Effector memory CD4-positive, alpha-beta T cell (primary cell): ENCODE results near the gene VTI1B.
"Not testable (repeated sequence)": the region's sequence is repeated elsewhere in the genome, so short reads cannot be mapped to it uniquely, and the experiment has no call there.

Experiments used
- DNase-seq, 3 donors: peaks; one replicate each; pipeline ENCODE4 v3.0.0-alpha.2; 2020
- H3K27ac ChIP-seq: 2 replicates; pipeline ENCODE4 v1.7.0; 2013; ENCODE audit warnings: mild to moderate bottlenecking, low read length, moderate library complexity; ENCODE audit not compliant: insufficient read depth, poor library complexity, severe bottlenecking
- H3K27me3 ChIP-seq: replicated peaks from 2 replicates; pipeline ENCODE4 v1.7.0; 2013; ENCODE audit warnings: mild to moderate bottlenecking, low read length; ENCODE audit not compliant: insufficient read depth, control insufficient read depth, poor library complexity, severe bottlenecking
- H3K36me3 ChIP-seq: 2 replicates; pipeline ENCODE4 v1.7.0; 2013; ENCODE audit warnings: mild to moderate bottlenecking, low read length, moderate library complexity; ENCODE audit not compliant: control insufficient read depth, insufficient read depth
- H3K4me1 ChIP-seq: 2 replicates; pipeline ENCODE4 v1.7.0; 2013; ENCODE audit warnings: low read length, mild to moderate bottlenecking; ENCODE audit not compliant: control insufficient read depth, insufficient read depth, poor library complexity, severe bottlenecking
- H3K4me3 ChIP-seq: 2 replicates; pipeline ENCODE4 v1.7.0; 2013; ENCODE audit warnings: low read length, low read depth, mild to moderate bottlenecking; ENCODE audit not compliant: insufficient read depth, poor library complexity, severe bottlenecking
- H3K9me3 ChIP-seq: 2 replicates; pipeline ENCODE4 v1.7.0; 2013; ENCODE audit warnings: mild to moderate bottlenecking, low read length, moderate library complexity; ENCODE audit not compliant: control insufficient read depth

Gene VTI1B

DNA sequence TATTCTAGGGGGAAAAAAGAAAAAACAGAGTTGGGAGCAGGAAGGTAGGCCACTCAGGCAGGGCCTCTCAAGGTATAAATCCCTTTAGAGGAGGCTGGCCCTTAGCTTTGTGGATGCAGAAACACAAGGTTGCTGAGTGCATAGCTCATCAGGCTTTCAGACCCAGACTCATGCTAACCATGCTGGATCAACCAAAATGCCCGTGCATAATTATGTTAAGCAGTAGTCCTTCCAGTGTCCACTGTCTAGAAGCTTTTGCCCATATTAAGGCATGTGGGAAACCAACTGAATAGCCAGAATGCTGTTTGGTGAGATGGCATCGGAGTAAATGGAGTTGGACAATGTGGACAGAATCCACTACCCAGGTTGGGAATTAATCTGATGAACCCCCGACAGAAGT, 35.8 kb downstream of the VTI1B start:
- H3K4me3 ChIP-seq, result no peak overlapping the region
- H3K36me3 ChIP-seq, result no peaks in the 10 kb centered on the region
- H3K27me3 ChIP-seq, result no peaks in the 10 kb centered on the region
- DNase-seq, result no peak
- no peaks in the 10 kb centered on the region for H3K9me3 ChIP-seq
- H3K4me1 ChIP-seq, result no peaks in the 10 kb centered on the region
- H3K27ac ChIP-seq, result no peak overlapping the region

DNA sequence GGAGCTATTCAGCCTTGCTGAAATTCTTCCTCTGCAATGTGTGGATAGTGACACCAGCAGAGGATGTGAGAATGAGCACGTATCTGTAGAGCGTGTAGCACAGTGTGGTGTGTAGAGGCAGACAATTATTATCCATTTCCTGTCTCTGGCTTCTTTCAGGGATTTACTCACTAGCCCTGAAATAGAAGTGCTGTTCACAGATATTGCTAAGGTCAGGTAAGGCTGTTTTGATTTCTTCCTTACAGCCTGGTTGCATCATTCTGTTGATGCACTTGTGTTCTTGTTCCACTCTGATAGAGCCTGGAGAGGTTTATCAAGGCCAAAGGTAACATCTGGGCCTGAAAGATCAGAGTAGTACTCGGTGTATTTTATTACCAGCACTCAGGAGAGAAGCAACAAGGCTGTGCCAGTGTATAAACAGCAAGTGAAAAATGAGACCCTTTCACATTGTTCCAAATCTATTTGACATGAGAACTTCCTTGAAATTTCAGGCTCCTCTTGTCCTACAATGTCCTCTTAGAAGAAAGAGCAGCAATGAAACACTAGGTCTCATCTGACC, 38.0 kb downstream of the VTI1B start:
- Histone ChIP-seq H3K9me3 (no peaks in the 10 kb centered on the region), H3K4me1 (no peaks in the 10 kb centered on the region), H3K27me3 (no peaks in the 10 kb centered on the region), H3K27ac (no peak overlapping the region), H3K4me3 (no peak overlapping the region), H3K36me3 (no peaks in the 10 kb centered on the region)
- DNase-seq, result no peak

DNA sequence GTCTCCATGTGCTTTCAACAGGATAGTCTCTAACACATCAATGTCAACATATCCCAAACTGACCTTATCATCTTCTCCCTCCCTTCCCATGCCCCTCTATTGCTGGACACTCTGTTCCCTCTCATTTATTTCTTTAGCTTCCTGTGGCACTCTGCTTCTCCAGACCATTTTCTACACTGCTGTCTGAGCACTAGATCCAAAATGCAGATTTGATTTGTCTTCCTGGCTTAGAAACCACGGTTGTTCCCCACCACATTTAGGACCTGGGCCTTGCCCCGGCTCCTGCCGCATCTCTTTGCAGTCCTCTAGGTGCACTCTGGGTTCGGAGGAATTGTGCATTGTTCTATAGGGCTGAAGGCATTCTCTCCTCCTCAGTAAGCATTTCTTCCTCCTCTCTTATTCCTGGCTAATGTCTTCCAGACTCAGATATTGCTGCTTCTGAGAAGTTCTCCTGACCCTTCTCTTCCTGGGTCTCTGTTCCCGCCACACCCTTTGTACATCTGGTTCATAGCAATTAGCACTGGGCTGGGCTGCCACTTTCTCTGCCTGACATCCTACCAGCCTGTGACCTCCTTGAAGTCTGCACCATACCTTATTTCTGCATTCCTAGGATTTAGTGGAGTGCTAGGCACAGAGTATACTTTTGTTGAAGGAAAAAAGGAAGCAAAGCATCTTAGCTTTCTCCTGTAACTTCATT, 40.8 kb downstream of the VTI1B start:
- H3K9me3 ChIP-seq, result no peaks in the 10 kb centered on the region
- no peaks in the 10 kb centered on the region for H3K4me1 ChIP-seq
- no peaks in the 10 kb centered on the region for H3K27me3 ChIP-seq
- DNase-seq, result no peak
- H3K4me3 ChIP-seq, result no peak overlapping the region
- no peaks in the 10 kb centered on the region for H3K36me3 ChIP-seq
- H3K27ac ChIP-seq, result no peak overlapping the region

DNA sequence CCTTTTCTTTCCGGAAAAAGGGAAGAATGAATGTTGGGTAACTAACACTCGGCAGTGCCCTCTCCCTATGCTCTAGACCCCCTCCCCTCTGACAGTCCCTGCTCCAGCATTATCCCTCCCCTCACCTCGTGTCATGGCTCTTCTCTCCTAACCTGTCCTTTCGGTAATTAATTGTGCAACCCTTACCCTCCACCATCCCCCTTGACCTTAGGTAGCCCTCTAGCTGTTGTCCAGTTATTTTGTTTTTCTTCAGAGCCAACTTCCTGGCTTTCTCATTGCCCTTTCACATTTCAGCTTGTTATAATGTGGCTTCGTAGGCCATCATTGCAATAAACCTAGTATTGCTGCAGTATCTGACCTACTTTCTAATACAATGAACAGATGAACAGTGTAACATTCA, 43.5 kb downstream of the VTI1B start:
- Histone ChIP-seq H3K36me3 (no peaks in the 10 kb centered on the region), H3K4me3 (no peak overlapping the region), H3K9me3 (no peaks in the 10 kb centered on the region), H3K4me1 (no peaks in the 10 kb centered on the region), H3K27ac (no peak overlapping the region), H3K27me3 (no peaks in the 10 kb centered on the region)
- no peak for DNase-seq

DNA sequence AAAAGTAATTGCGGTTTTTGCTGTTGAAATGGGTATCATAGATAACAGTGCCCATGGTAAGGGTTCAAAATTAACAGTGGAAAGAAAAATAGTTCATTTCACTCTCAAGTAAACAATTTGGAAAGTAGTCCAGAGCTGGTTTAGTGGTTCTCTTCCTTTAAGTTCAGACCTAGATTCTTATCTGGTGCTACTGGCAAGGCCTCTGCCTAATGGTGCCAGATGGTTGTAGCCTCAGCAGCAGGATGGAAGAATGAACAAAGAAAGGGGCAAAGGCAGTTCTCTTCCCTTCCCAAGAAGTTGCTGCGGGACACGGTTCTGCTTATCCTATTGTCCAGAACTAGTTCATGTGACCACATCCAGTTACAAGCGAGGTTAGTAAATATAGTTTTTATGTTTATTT, 44.2 kb downstream of the VTI1B start:
- DNase-seq, result no peak
- Histone ChIP-seq H3K4me3 (no peak overlapping the region), H3K27ac (no peak overlapping the region), H3K9me3 (no peaks in the 10 kb centered on the region), H3K36me3 (no peaks in the 10 kb centered on the region), H3K4me1 (no peaks in the 10 kb centered on the region), H3K27me3 (no peaks in the 10 kb centered on the region)

DNA sequence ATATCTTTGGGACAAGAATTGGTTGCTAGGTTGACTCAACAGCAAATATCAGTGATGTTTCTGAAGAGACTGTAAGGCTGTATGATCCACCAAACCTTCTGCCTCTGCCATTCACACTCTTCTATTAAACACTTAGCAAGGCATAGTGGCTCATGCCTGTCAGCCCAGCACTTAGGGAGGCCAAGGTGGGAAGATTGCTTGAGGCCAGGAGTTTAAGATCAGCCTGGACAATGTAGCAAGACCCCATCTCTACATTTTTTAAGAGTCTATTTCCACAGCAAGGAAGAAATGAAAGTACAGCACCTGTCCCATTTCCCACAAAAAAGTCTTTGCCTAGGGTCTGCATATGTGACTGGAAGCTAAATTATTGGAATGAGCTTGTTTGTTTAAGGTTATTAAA, 46.9 kb downstream of the VTI1B start:
- Histone ChIP-seq H3K9me3 (no peaks in the 10 kb centered on the region), H3K36me3 (no peaks in the 10 kb centered on the region), H3K4me3 (no peak overlapping the region), H3K27me3 (no peaks in the 10 kb centered on the region), H3K27ac (no peak overlapping the region), H3K4me1 (no peaks in the 10 kb centered on the region)
- DNase-seq, result no peak

DNA sequence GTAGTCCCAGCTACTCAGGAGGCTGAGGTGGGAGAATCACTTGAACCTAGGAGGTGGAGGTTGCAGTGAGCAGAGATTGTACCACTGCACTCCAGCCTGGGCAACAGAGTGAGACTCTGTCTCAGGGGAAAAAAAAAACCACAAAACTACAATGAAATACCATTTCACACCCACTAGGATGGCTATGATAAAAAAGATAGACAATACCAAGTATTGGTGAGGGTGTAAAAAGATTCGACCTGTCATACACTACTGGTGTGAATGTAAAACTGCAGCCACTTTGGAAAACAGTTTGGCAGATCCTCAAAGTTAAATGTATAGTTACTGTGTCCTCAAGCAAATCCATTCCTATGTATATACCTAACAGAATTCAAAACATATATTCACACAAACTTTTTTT, 48.3 kb downstream of the VTI1B start:
- not testable (repeated sequence) for H3K27me3 ChIP-seq, H3K36me3 ChIP-seq, DNase-seq, H3K4me3 ChIP-seq, H3K4me1 ChIP-seq, H3K9me3 ChIP-seq, H3K27ac ChIP-seq

DNA sequence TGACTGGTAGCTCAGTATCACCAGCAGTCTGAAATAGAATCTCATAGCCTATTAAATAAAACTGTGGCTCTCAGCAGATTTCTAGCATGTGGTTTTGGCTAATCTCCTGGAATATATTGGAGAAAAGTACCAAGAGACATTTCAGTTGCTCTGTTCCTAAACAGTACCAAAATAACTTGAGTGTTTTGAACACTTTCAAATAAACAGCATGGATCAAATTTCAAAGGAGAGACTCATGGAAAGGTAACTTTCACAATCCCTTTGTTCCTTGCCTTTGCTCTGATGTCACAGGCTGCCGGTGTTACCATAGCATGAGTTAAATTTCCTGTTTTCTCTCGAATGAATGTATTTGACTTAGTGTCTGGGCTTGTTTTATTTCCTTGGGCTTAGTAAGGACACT, 51.3 kb downstream of the VTI1B start:
- Histone ChIP-seq H3K9me3 (no peaks in the 10 kb centered on the region), H3K27me3 (no peaks in the 10 kb centered on the region), H3K4me1 (peaks cover 13% of the 10 kb centered on the region), H3K4me3 (no peak overlapping the region), H3K36me3 (no peaks in the 10 kb centered on the region), H3K27ac (no peak overlapping the region)
- DNase-seq, result no peak

DNA sequence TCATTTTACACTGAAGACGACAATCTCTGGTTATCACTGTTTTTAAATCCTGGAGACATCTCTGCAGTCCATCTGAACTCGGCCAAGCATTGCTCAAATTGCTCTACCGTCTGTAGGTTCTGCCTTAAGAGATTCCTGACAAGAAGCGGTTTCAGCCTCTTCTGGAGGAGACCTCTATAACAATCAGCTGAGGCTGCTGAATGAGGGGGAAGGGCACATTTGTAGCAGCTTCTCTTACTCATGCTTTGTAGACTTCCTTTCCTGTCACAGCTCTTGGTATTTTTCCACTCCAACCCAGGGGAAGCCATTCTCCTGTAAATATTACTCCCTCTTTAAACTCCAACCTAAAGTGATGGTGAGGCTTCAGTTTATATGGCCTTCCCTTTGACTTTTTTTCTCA, 51.8 kb downstream of the VTI1B start:
- no peak for DNase-seq

DNA sequence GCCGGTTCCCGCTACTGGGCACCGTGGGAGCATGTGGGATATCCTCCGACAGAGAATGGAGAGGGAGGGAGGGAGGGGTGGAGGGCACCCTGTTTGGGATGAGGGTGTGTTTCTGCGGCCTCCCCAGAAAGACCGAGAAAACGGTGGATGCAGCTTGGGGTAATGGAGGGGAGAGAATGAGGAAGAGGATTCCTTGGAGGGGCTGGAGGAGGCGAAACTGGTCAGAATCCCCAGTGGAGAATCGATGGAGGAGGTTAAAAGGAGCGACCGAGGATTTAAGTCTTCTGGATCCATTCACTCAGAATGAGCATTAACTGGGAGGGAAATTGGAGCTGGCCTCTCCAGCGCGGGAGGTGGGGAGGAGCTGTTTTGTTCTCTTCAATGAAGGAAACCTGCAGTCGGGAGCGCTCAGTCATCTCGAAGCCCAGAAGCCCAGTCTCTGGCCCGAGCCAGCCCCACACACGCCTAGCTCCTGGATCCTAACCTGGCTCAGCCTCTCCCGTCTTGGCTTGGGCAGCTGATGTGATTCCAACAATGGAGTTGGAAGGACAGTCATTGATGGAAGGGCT, 54.1 kb downstream of the VTI1B start:
- Histone ChIP-seq H3K9me3 (no peaks in the 10 kb centered on the region), H3K27me3 (no peaks in the 10 kb centered on the region), H3K4me3 (peak overlapping the region; percentile 73), H3K4me1 (peaks cover 13% of the 10 kb centered on the region), H3K27ac (peak overlapping the region; percentile 79), H3K36me3 (no peaks in the 10 kb centered on the region)
- no peak for DNase-seq

More for the DNA sequence above, 51.8 kb downstream of the VTI1B start:
- no peak overlapping the region for H3K27ac ChIP-seq
- no peak overlapping the region for H3K4me3 ChIP-seq
- no peaks in the 10 kb centered on the region for H3K36me3 ChIP-seq
- no peaks in the 10 kb centered on the region for H3K27me3 ChIP-seq
- no peaks in the 10 kb centered on the region for H3K9me3 ChIP-seq
- peaks cover 13% of the 10 kb centered on the region for H3K4me1 ChIP-seq
